Endothelial cell of umbilical vein (primary cell): Measurements from ENCODE around the gene UNC45A. TPM values are rescaled to one million over a fixed set of nuclear protein-coding genes. Genes with fewer than 3 reads are reported as not detected.

ENCODE experiments used
- BruUV-seq: library from RNA; stranded (reverse); fragments of 400-500 nt; replicated peaks from 2 replicates; lab custom pipeline; 2021; lab: Mats Ljungman, UMichigan
- CTCF ChIA-PET: fragments of 300-600, 350-600 bp; sonication (Branson Sonifier 250); formaldehyde crosslinking; loops from one replicate; lab custom pipeline; 2021; ENCODE audit warnings: antibody characterized with exemption, inconsistent platforms; lab: Charles Lee
- POLR2A ChIA-PET: fragments of 300-600, 350-600 bp; sonication (Branson Sonifier 250); formaldehyde crosslinking; loops from one replicate; lab custom pipeline; 2021; ENCODE audit warnings: antibody characterized with exemption, inconsistent platforms; lab: Charles Lee
- DNase-seq: peaks from one replicate; pipeline ENCODE4 v3.0.0-alpha.2; 2011; ENCODE audit warnings: low read depth, low spot score
- FAIRE-seq: peaks from 2 replicates; lab custom pipeline; 2011; peaks lifted over from hg19 to GRCh38; lab: Jason Lieb, UNC
- H2AFZ ChIP-seq: 2 replicates; pipeline ENCODE4 v1.6.0; 2012; ENCODE audit warnings: low read depth, low read length, control low read depth, inconsistent platforms
- H3K27ac ChIP-seq: 2 replicates; pipeline ENCODE4 v1.5.1; 2011; ENCODE audit warnings: low read depth, mild to moderate bottlenecking, control low read depth, low read length, moderate library complexity; ENCODE audit not compliant: insufficient read depth
- H3K27me3 ChIP-seq, 2 experiments: 2 replicates each; pipeline versions ENCODE4 v1.6.0 to v1.6.1; 2011; ENCODE audit warnings: low read length in 2 of 2, mixed read lengths in 1 of 2; ENCODE audit not compliant: control insufficient read depth in 2 of 2, insufficient read depth in 2 of 2
- H3K36me3 ChIP-seq, 2 experiments: 2 replicates in 1 of 2; 3 replicates in 1 of 2; pipeline ENCODE4 v1.5.1; 2011; ENCODE audit warnings: low read length in 2 of 2, mild to moderate bottlenecking in 1 of 2, moderate library complexity in 1 of 2; ENCODE audit not compliant: control insufficient read depth in 2 of 2, insufficient read depth in 2 of 2; ENCODE audit errors: extremely low read depth in 1 of 2
- H3K4me1 ChIP-seq: 3 replicates; pipeline ENCODE4 v1.5.1; 2011; ENCODE audit warnings: mild to moderate bottlenecking, low read length; ENCODE audit not compliant: control insufficient read depth, insufficient read depth; ENCODE audit errors: extremely low read depth
- H3K4me2 ChIP-seq: 2 replicates; pipeline ENCODE4 v1.6.1; 2011; ENCODE audit warnings: low read length, control low read depth, mixed read lengths; ENCODE audit not compliant: insufficient read depth
- H3K4me3 ChIP-seq, 3 experiments: fragments of 200-600 bp in 1 of 3; sonication (generic), shearing (Covaris generic) in 1 of 3; replicated peaks in 1 of 3; 2 replicates each; pipeline ENCODE4 v1.5.1; 2011 to 2016; ENCODE audit warnings: control low read depth in 3 of 3, low read length in 3 of 3, mild to moderate bottlenecking in 2 of 3, inconsistent platforms in 1 of 3, low read depth in 1 of 3, moderate library complexity in 1 of 3; ENCODE audit not compliant: insufficient read depth in 1 of 3
- H3K79me2 ChIP-seq: 2 replicates; pipeline ENCODE4 v1.6.0; 2012; ENCODE audit warnings: low read length, inconsistent platforms; ENCODE audit not compliant: control insufficient read depth, insufficient read depth
- H3K9ac ChIP-seq: replicated peaks from 2 replicates; pipeline ENCODE3; 2011; ENCODE audit warnings: low read length, control low read depth; ENCODE audit not compliant: insufficient read depth; ENCODE audit errors: extremely low read depth
- H3K9me1 ChIP-seq: replicated peaks from 3 replicates; pipeline ENCODE4 v1.6.0; 2011; ENCODE audit warnings: mild to moderate bottlenecking, low read length; ENCODE audit not compliant: control insufficient read depth, insufficient read depth; ENCODE audit errors: extremely low read depth
- H3K9me3 ChIP-seq: replicated peaks from 2 replicates; pipeline ENCODE4 v1.5.1; 2012; ENCODE audit warnings: low read length, inconsistent platforms; ENCODE audit not compliant: control insufficient read depth, insufficient read depth
- H4K20me1 ChIP-seq: replicated peaks from 2 replicates; pipeline ENCODE3; 2011; ENCODE audit warnings: mild to moderate bottlenecking, low read length; ENCODE audit not compliant: control insufficient read depth, insufficient read depth; ENCODE audit errors: extremely low read depth
- EZH2 ChIP-seq: IDR thresholded peaks from 2 replicates; pipeline ENCODE4 v1.6.1; 2012; ENCODE audit warnings: borderline replicate concordance, low read depth, mild to moderate bottlenecking, moderate library complexity, low read length, inconsistent platforms; ENCODE audit not compliant: severe bottlenecking
- FOS ChIP-seq: IDR thresholded peaks from 2 replicates; pipeline ENCODE4 v1.6.1; 2011; ENCODE audit warnings: mild to moderate bottlenecking, low read length, moderate library complexity, borderline replicate concordance; ENCODE audit not compliant: insufficient read depth
- JUN ChIP-seq: IDR thresholded peaks from 2 replicates; pipeline ENCODE4 v1.6.1; 2011; ENCODE audit warnings: borderline replicate concordance, low read depth; ENCODE audit not compliant: insufficient read length, insufficient read depth
- POLR2AphosphoS5 ChIP-seq: IDR thresholded peaks from 2 replicates; pipeline ENCODE4 v1.6.1; 2012; ENCODE audit warnings: low read depth, mild to moderate bottlenecking, control low read depth, low read length, moderate library complexity; ENCODE audit not compliant: insufficient read depth
- dilution Hi-C: fragments of 300-500 bp; cut with MboI; formaldehyde crosslinking; loops from one replicate; pipeline ENCODE4 v1.15.0; 2019; ENCODE audit warnings: low sequenced_read_pairs; ENCODE audit not compliant: extremely low pct_ligation_motif_present
- intact Hi-C: fragments of 100-400 bp; cut with micrococcal nuclease; formaldehyde crosslinking; loops from one replicate; pipeline ENCODE4 v1.10.0; 2022
- polyA plus RNA-seq, 4 experiments: library from polyadenylated mRNA; depleted of rRNA in 3 of 4; stranded (reverse) in 3 of 4; unstranded in 1 of 4; fragments of >200 nt; gene quantifications; 2 replicates each; pipeline versions ENCODE4 v1.2.1 to v1.2.3, GENCODE V29; 2011 to 2012; ENCODE audit warnings: missing spikeins in 1 of 4
- total RNA-seq: library from RNA; stranded (reverse); gene quantifications from 2 replicates; pipeline ENCODE4 v1.2.3, GENCODE V29; 2021
- TF ChIP-seq, protein P1 (sequence below), 2 donors: IDR thresholded peaks; 1 replicate in 1 of 2; 2 replicates in 1 of 2; pipeline ENCODE4 v1.5.1; 2011; ENCODE audit warnings: low read length in 2 of 2, mild to moderate bottlenecking in 2 of 2, moderate library complexity in 2 of 2, control low read depth in 1 of 2, inconsistent platforms in 1 of 2, low read depth in 1 of 2; ENCODE audit not compliant: insufficient read depth in 1 of 2; ENCODE audit errors: extremely low read depth in 1 of 2
- TF ChIP-seq, protein P2 (sequence below): IDR thresholded peaks from 2 replicates; pipeline ENCODE4 v1.6.1; 2011; ENCODE audit not compliant: insufficient read depth, insufficient read length

Gene UNC45A
- total and polyA plus RNA-seq, 2 donors (not counting 3 experiments of a cell fraction or from before 2014, with no cell fraction given) = 103 to 106 TPM

DNA sequence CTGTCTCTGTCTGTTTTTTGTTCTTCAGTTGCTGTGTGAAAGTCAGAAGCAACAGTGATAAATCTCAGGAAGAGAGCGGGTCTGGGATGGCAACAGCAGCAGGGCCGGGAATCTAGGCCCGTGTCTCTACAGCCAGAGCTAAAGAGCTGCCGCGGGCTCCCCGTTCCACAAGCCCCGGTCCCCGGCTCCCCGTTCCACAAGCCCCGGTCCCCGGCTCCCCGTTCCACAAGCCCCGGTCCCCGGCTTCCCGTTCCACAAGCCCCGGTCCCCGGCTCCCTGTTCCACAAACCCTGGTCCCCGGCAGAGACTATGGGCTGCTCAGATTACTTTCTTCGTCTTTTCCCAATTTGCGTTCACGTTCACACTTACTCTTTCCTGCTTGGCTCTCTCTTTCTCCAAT is 39.1 kb downstream of the UNC45A start:
- DNase-seq = no peak
- Histone ChIP-seq H3K27me3 (no peaks in the 10 kb centered on the region), H3K4me3 (no peak overlapping the region), H3K79me2 (no peaks in the 10 kb centered on the region), H4K20me1 (no peaks in the 10 kb centered on the region), H3K9me3 (no peaks in the 10 kb centered on the region), H3K4me2 (no peak overlapping the region), H3K9ac (no peak overlapping the region), H3K4me1 (no peaks in the 10 kb centered on the region), H3K36me3 (peaks cover 3 to 17% of the 10 kb centered on the region in 2 experiments), H3K9me1 (no peaks in the 10 kb centered on the region), H2AFZ (no peak overlapping the region), H3K27ac (no peak overlapping the region)
- intact Hi-C loops (no loop called here), dilution Hi-C loops (no loop called here)
- TF ChIP-seq, protein P1, sequence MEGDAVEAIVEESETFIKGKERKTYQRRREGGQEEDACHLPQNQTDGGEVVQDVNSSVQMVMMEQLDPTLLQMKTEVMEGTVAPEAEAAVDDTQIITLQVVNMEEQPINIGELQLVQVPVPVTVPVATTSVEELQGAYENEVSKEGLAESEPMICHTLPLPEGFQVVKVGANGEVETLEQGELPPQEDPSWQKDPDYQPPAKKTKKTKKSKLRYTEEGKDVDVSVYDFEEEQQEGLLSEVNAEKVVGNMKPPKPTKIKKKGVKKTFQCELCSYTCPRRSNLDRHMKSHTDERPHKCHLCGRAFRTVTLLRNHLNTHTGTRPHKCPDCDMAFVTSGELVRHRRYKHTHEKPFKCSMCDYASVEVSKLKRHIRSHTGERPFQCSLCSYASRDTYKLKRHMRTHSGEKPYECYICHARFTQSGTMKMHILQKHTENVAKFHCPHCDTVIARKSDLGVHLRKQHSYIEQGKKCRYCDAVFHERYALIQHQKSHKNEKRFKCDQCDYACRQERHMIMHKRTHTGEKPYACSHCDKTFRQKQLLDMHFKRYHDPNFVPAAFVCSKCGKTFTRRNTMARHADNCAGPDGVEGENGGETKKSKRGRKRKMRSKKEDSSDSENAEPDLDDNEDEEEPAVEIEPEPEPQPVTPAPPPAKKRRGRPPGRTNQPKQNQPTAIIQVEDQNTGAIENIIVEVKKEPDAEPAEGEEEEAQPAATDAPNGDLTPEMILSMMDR (IDR thresholded peaks at IDR 0.05; ENCODE audit: extremely low read depth in 1 of 2, insufficient read depth in 1 of 2, low read depth in 1 of 2, low read length in 2 of 2) = no peak
- no peak for TF ChIP-seq FOS
- TF ChIP-seq POLR2AphosphoS5 = no peak
- TF ChIP-seq JUN = no peak
- TF ChIP-seq, protein P2, sequence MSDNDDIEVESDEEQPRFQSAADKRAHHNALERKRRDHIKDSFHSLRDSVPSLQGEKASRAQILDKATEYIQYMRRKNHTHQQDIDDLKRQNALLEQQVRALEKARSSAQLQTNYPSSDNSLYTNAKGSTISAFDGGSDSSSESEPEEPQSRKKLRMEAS = no peak
- no peak for TF ChIP-seq EZH2
- FAIRE-seq = no peak
- no TSS peak for BruUV-seq
- POLR2A ChIA-PET = no interaction called here
- CTCF ChIA-PET = no interaction called here
